Activated T-helper 1 cell treated with anti-CD3 and anti-CD28 coated beads, Interleukin-2, amount 50 U/mL, for 16 hours (primary cell): Measurements from ENCODE around the gene CYP2A13.
"Not testable (repeated sequence)": the region's sequence is repeated elsewhere in the genome, so short reads cannot be mapped to it uniquely, and the experiment has no call there.

Experiments used
- DNase-seq, 2 donors: peaks; one replicate each; pipeline ENCODE4 v3.0.0-alpha.2; 2020; ENCODE audit warnings: low read depth in 1 of 2, low spot score in 1 of 2

The CYP2A13 gene

DNA sequence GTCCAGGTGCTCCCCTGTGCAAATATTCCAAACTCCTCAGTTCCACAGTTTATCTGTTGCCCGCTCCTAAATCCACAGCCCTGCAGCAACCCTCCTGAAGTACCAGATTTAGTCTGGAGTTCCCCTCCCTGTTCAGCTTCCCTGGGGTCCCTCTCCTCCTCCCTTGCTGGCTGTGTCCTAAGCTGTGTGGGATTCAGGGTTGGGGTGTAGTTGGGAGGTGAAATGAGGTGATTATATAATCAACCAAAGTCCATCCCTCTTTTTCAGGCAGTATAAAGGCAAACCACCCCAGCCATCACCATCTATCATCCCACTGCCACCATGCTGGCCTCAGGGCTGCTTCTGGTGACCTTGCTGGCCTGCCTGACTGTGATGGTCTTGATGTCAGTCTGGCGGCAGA lies at the start of gene CYP2A13:
CYP2A13 (plus strand) TSS at position 301 of the 400 bp plus-strand sequence; CDS start at position 322, 21 bp downstream.
- DNase-seq = no peak

GRCh38 chr19:41039806-41040205 lies 48.4 kb upstream of the CYP2A13 start:
- DNase-seq = no peak

GRCh38 chr19:41045095-41045494 lies 43.2 kb upstream of the CYP2A13 start:
- not testable (repeated sequence) for DNase-seq

DNA sequence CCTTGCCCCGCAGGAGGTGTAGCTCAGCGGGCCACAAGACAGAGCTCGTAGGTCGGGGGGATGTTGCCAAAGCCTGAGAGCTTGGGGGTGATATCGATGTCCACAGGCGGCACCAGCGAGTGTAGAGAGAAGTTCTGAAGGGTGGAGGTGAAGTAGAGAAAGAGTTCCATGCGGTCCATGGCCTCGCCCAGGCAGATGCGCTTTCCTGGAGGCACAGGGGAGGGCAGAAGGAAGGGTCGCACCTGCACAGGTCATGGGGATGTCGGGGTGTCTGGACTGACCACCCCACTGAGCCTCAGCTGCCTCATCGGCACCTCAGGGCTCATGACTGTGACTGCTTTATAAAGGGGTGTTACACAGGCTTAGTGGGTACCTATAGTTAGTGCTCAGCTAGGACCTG lies 37.8 kb upstream of the CYP2A13 start:
- no peak for DNase-seq

- DNase-seq = not testable (repeated sequence)
These were observed 36.1 kb upstream of the CYP2A13 start for GRCh38 chr19:41052162-41052561.

GRCh38 chr19:41053331-41053730 lies 34.9 kb upstream of the CYP2A13 start:
- DNase-seq = not testable (repeated sequence)

DNA sequence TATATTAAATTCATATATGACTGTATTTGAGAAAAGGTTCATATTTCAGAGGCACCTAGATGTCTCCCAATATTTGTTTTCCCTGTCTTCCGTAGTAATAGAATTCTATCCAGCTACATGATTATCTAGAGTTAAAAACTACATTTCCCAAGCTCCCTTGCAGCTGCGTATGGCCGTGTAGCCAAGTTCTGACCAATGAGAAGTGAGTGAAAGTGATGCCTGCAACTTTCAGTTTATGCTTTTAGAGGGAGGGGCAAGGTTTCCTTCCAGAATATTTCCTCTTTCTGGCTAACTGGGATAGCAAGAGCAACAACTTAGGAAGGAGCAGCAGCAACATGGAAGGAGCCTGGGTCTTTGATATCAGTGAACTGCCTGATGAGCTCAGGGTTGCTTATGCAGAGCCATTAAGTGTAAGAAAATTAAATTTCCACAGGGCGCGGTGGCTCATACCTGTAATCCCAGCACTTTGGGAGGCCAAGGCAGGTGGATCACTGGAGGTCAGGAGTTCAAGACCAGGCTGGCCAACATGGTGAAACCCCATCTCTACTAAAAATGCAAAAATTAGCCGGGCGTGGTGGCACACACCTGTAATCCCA lies 23.2 kb upstream of the CYP2A13 start:
- DNase-seq = no peak

DNA sequence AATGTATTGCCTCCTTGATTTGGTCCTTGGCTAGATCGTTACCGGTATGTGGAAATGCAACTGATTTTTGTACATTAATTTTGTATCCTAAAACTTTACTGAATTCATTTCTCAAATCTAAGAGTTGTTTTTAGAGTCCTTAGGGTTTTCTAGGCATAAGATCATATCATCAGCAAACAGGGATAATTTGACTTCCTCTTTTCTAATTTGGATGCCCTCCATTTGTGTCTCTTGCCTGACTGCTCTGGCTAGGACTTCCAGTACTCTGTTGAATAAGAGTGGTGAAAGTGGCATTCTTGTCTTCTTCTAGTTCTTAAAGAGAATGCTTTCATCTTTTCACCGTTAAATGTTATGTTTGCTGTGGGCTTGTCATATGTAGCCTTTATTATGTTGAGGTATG lies 12.0 kb upstream of the CYP2A13 start:
- no peak for DNase-seq

DNA sequence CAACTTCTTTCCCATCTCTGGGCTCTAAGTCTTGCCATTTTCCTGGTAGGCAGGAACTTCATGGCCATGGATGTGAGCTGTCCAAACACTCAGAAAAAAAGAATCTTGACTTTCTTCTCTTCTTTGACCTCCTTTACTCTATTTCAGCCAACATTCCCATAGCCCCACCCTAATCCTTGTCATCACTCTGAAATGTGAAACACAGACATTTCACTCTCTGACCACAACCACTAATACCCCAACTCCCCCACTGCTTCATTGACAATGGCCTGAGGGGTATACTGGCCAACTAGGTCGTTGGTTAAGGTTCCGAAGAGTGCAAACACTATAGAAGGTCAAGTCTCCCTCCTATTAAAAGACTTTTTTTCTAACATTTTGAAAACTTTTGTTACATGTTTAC lies 4.7 kb upstream of the CYP2A13 start:
- DNase-seq = no peak

DNA sequence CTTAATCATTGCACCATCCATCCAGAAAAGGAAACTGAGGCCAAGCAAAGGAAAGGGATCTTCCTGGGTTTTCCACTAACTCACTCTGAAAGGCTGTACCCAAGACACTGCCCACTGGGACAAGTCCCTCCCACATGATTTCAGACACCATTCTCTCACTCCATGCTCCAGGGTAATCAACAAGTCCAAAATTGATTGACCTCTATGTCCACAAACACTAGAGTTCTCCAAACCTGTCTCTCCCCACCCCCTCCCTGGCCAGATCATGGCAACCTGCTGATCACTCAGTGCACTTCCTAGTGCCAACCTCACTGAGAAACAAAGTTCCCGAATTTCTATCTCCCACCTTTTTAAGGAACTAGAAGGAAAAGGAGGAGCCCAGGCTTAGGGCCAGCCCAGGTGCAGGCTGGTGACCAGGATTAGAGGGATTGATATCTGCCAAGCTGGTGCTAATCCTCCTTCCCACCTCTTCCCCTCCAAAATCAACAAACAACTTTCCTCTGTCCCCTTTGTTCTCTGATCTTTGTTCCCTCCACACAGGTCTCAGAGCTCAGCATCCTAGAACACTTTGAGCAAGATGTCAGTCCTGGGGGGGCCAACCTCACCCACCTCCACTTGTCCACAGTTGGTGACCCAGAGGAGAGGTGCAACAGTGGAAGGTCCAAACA lies 2.4 kb upstream of the CYP2A13 start:
- no peak for DNase-seq

GRCh38 chr19:41089959-41090358 lies 1.7 kb downstream of the CYP2A13 start:
- DNase-seq = no peak

DNA sequence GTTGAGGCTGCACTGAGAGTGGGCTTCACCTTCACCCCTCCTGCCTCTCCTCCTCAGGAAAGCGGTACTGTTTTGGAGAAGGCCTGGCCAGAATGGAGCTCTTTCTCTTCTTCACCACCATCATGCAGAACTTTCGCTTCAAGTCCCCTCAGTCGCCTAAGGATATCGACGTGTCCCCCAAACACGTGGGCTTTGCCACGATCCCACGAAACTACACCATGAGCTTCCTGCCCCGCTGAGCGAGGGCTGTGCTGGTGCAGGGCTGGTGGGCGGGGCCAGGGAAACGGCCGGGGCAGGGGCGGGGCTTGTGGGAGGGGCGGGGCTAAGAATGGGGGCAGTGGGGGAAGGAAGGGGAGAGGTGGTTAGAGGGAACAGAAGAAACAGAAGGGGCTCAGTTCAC lies 7.5 kb downstream of the CYP2A13 start:
- no peak for DNase-seq

DNA sequence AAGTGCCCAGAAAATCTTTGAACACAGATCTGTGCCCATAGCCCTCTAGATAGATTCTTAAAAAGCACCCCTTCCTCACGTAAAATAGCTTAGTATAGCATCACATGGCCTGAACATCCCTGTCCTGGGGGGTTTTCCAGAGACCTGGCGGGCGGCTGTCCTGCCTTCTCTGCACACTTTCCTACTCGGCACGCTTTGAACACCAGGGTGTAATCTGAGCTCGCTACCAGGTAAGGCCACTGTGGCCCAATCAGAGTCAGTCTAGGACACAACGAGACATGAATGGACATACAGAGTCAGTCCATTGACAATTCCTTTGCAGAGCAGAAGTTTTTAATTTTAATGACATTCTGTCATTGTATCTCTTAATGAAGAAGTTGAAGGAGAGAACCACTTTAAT lies 8.1 kb downstream of the CYP2A13 start:
- no peak for DNase-seq

- no peak for DNase-seq
These were observed 9.1 kb downstream of the CYP2A13 start for GRCh38 chr19:41097302-41097701.

GRCh38 chr19:41098762-41099161 lies 10.5 kb downstream of the CYP2A13 start:
- no peak for DNase-seq

DNA sequence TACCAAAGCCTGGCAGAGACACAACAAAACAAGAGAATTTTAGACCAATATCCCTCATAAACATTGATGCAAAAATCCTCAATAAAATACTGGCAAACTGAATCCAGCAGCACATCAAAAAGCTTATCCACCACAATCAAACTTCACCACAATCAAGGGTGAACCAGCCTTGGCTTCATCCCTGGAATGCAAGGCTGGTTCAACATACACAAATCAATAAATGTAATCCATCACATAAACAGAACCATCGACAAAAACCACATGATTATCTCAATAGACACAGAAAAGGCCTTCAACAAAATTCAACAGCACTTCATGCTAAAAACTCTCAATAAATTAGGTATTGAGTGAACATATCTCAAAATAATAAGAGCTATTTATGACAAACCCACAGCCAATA lies 14.0 kb downstream of the CYP2A13 start:
- DNase-seq = not testable (repeated sequence)

GRCh38 chr19:41106177-41106576 lies 17.9 kb downstream of the CYP2A13 start:
- DNase-seq = no peak

DNA sequence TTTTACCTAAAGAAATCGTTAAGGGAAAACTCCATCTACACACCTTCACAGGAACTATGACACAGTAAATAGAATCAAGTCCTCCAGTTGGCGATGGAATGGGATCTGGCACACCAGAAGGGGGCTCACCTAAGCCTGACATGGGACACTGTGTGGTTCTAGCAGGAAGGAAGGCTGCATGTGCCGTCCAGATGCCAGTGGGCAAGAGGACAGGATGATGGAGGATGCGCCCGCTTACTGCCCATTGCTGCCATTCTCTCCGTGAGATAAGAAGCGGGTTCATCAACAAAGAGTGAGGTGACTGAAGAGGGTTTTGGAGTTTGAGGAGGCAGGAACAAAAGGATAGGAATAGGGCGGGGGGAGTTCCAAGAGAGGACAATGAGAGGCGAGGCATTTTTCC lies 23.0 kb downstream of the CYP2A13 start:
- DNase-seq = no peak

- DNase-seq = no peak
These were observed 23.6 kb downstream of the CYP2A13 start for GRCh38 chr19:41111750-41112295.

DNA sequence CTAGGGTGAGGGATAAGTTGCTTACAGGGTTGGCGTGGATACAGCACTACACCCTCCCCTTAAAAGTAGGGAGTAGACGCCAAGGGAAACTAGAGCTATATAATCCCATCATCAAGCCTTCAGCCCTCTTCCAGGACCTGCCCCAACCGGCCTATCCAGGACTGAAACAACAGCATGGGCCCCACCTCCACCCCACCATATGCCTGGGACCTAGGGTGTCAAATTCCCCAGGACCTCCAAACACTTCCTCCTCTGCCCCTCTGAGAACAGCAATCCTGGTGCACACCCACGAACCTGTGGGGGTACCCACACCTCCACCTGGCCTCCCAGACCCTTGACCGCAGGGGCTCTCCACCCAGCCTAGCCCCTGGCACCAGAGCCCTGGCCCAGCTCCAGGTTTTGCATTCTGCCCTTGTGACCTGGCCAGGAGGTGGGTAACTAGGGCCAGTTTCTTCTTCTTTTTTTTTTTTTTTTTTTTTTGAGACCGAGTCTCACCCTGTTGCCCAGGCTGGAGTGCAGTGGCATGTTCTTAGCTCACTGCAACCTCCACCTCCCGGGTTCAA lies 24.6 kb downstream of the CYP2A13 start:
- DNase-seq = no peak

DNA sequence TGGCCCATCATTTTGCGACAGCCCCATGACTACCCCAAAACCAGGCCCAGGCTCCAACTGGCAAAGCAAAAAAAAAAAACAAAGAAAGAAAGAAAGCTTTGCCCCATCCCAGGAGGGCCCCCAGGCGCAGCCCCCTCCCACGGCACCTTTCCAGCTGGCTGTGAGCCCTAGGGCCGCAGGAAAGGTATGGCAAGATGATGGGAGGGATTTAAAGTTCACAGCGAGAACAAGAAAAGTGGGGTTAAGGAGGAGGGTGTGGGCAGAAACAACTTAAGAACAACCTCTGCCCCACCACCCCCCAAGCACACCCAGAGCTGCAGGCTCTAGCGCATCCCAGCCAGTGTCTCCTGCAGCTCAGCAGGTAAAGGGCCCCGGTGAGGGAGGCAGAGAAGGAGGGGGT lies 25.9 kb downstream of the CYP2A13 start, which contains the start of gene CYP2F1:
CYP2F1 (plus strand) TSS at position 301 of the 400 bp plus-strand sequence. CDS start 1,757 bp downstream, outside the sequence.
- no peak for DNase-seq

GRCh38 chr19:41116261-41116660 lies 28.0 kb downstream of the CYP2A13 start:
- DNase-seq = no peak
